ENCODE data around the gene MPPE1.

GRCh38 chr18:11866329-11866728 is 41.8 kb downstream of the MPPE1 start:
- TF ChIP-seq CTCF (IDR thresholded peaks at IDR 0.05) (no peak), EP300 (IDR thresholded peaks at IDR 0.05) (no peak), POLR2A (IDR thresholded peaks at IDR 0.05; ENCODE audit: low read depth) (no peak)

All from esophagus muscularis mucosa (tissue), 4 donors.